Brain microvascular endothelial cell (primary cell): ENCODE measurements around the gene EDARADD.

Source experiments
- DNase-seq: peaks from one replicate; pipeline ENCODE4 v3.0.0-alpha.2; 2020
- H3K27ac ChIP-seq: fragments of 250-450 bp; sonication (Bioruptor Pico); 2 replicates; pipeline ENCODE4 v1.5.1; 2020; ENCODE audit warnings: mild to moderate bottlenecking, moderate library complexity
- H3K27me3 ChIP-seq: fragments of 250-450 bp; sonication (Bioruptor Pico); replicated peaks from 2 replicates; pipeline ENCODE4 v1.5.1; 2020; ENCODE audit warnings: mild to moderate bottlenecking
- H3K36me3 ChIP-seq: fragments of 250-450 bp; sonication (Bioruptor Pico); replicated peaks from 2 replicates; pipeline ENCODE4 v1.5.1; 2020; ENCODE audit warnings: mild to moderate bottlenecking
- H3K4me3 ChIP-seq: 2 replicates; pipeline ENCODE4 v1.5.1; 2011; ENCODE audit warnings: low read depth, mild to moderate bottlenecking, control low read depth, low read length, moderate library complexity
- in situ Hi-C: cut with HindIII; loops from 2 replicates; pipeline ENCODE4 v1.10.0; 2017; ENCODE audit warnings: low sequenced_read_pairs, low pct_ligation_motif_present
- TF ChIP-seq, protein P1 (sequence below): IDR thresholded peaks from 2 replicates; pipeline ENCODE4 v1.5.1; 2011; ENCODE audit warnings: low read depth, mild to moderate bottlenecking, moderate library complexity, low read length, control low read depth, inconsistent platforms; ENCODE audit errors: missing control alignments

The EDARADD gene

DNA sequence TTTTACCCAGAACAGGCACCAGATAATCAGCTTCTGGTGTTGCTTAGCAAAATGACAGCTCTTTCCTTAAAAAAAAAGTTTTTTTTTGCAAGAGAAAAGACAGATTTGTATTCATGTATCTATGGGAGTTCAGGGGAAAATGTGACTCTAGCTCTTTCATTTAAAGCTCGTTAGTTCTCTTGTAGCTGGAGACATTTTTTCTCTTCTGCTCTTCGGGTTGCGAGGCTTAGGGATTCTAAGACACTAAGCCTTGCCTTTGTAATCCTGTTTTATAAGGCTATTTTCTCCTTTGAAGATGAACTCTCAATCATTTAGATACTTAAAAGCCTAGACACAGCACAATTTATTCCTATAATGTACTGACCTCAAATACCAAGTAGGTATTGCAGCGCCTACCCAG is 40.3 kb upstream of the EDARADD start:
- TF ChIP-seq, protein P1, sequence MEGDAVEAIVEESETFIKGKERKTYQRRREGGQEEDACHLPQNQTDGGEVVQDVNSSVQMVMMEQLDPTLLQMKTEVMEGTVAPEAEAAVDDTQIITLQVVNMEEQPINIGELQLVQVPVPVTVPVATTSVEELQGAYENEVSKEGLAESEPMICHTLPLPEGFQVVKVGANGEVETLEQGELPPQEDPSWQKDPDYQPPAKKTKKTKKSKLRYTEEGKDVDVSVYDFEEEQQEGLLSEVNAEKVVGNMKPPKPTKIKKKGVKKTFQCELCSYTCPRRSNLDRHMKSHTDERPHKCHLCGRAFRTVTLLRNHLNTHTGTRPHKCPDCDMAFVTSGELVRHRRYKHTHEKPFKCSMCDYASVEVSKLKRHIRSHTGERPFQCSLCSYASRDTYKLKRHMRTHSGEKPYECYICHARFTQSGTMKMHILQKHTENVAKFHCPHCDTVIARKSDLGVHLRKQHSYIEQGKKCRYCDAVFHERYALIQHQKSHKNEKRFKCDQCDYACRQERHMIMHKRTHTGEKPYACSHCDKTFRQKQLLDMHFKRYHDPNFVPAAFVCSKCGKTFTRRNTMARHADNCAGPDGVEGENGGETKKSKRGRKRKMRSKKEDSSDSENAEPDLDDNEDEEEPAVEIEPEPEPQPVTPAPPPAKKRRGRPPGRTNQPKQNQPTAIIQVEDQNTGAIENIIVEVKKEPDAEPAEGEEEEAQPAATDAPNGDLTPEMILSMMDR: no peak
- DNase-seq: no peak
- no peaks in the 10 kb centered on the region for H3K36me3 ChIP-seq
- no peak overlapping the region for H3K27ac ChIP-seq
- H3K4me3 ChIP-seq: no peak overlapping the region
- in situ Hi-C loops: no loop called here
- H3K27me3 ChIP-seq: no peaks in the 10 kb centered on the region

DNA sequence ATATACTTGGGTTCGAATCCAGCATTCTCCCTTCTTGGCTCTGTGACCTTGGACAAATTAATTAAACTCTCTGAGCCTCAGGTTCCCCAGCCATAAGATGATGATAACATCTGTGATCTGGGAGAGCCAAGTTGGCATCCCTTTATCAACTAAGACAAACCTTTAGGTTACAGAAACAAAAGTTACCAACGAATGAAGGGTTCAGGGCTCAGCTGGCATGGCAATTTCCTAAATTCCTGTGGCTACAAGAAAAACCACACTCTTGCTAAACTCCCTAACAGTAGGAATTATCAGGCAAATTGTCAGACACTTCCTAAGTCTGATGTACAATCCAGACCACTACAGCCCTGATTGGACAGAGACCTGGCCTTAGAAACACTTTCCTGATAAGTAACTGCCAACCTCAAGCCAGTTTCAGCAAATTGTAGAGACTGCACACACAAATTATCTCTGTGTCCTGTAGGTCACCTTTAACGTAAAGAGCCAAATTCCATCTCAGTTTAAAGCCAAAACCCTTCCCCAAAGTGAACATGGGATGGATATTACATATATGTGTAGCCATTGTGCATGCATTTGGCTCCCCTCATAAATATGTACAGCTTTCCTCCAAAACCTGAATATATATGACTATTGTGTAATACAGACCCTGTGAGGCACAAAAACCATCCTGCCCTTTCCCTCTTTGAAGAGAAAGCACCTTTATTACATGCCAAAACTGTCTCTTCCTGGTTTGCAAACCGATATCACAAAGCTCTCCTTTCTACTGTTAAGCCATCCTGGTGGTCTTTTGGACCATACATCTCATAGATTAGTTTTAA is 39.5 kb upstream of the EDARADD start:
- Histone ChIP-seq H3K27me3 (no peaks in the 10 kb centered on the region), H3K4me3 (no peak overlapping the region), H3K36me3 (no peaks in the 10 kb centered on the region), H3K27ac (no peak overlapping the region)
- in situ Hi-C loops: no loop called here
- TF ChIP-seq, protein P1: no peak
- peak; percentile 54 for DNase-seq

DNA sequence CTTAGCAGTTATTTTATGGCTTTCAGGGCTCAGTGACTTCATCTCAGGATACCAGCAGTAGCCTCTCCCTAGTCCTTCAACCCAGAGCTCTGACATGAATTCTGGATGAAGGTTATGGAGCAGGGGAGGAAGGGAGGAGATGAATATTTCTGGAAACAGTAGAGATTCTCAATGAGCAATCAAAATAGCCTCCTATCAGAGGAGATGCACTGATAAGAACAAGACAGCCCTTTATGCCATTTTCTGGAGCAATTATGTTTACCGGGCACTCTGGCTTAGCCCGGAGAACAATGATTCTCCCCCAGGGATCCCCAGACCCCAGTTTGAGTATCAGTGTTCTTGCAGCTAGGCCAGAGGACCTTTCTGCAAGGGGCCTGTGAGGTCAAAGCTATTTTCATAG is 37.9 kb upstream of the EDARADD start:
- in situ Hi-C loops: no loop called here
- H3K36me3 ChIP-seq: no peaks in the 10 kb centered on the region
- no peak for DNase-seq

DNA sequence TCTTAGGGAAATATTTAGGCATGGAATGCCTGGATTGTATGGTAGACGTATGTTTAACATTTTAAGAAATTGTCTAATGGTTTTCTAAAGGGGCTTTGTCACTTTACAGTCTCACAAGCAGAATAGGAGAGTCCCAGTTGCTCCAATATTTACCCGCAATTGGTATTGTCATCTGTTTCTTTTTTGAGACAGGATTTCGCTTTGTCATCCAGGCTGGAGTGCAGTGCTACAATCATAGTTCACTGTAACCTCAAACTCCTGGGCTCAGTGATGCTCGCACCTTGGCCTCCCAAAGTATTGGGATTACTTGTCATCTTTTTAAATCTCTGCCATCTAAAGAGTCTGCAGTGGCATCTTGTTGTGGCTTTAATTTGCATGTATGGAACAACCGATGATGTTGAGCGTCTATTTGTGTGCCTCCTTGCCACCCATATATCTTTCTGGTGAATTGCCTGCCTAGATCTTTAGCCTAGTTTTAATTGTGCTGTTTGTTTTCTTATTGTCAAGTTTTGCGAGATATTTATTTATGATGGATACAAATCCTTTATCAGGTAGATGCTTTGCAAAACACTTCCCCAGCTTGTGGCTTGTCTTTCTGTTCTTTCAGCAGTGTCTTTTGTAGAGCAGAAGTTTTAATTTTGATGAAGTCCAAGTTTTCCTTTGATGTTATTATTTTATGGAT is 32.0 kb upstream of the EDARADD start:
- Histone ChIP-seq H3K27me3 (no peaks in the 10 kb centered on the region), H3K36me3 (no peaks in the 10 kb centered on the region), H3K4me3 (no peak overlapping the region), H3K27ac (no peak overlapping the region)
- TF ChIP-seq, protein P1: no peak
- in situ Hi-C loops: no loop called here
- DNase-seq: no peak

More for the DNA sequence above, 37.9 kb upstream of the EDARADD start:
- H3K27ac ChIP-seq: no peak overlapping the region
- no peaks in the 10 kb centered on the region for H3K27me3 ChIP-seq
- TF ChIP-seq, protein P1: no peak
- no peak overlapping the region for H3K4me3 ChIP-seq

DNA sequence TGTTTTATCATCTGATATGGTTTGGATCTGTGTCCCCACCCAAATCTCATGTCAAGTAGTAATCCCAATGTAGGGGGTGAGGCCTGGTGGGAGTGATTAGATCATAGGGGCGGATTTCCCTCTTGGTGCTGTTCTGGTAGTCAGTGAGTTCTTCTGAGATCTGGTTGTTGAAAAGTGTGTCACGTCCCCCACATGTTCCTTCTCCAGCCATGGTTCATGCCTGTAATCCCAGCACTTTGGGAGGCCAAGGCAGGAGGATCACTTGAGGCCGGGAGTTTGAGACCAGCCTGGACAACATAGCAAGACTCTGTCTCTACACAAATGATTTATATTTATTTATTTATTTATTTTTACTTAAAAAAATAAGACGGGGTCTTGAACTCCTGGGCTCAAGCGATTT is 30.8 kb upstream of the EDARADD start:
- in situ Hi-C loops: no loop called here
- no peak overlapping the region for H3K4me3 ChIP-seq
- TF ChIP-seq, protein P1: no peak
- H3K27ac ChIP-seq: no peak overlapping the region
- no peak for DNase-seq
- H3K36me3 ChIP-seq: no peaks in the 10 kb centered on the region
- no peaks in the 10 kb centered on the region for H3K27me3 ChIP-seq
